ENCODE measurements around the gene TOM1L2. TPM values are rescaled to one million over a fixed set of nuclear protein-coding genes. Genes with fewer than 3 reads are reported as not detected.

Gene TOM1L2
- total RNA-seq, 4 donors from 2014 or later, result 119 to 555 (median 155) TPM

- WGBS, 2 donors, result 93 to 97% methylated on average over 23 to 30 of the region's 40 CpGs
- TF ChIP-seq POLR2A (IDR thresholded peaks at IDR 0.05), result no peak
- TF ChIP-seq CTCF (IDR thresholded peaks at IDR 0.05), result no peak
- no peak for DNase-seq (ENCODE audit: low spot score in 2 of 2)
- no peak overlapping the region for H3K4me3 ChIP-seq (ENCODE audit: low read depth, poor library complexity, severe bottlenecking)
- intact Hi-C loops (cut with DNase I; ENCODE audit: low total_unique reads), result loop anchor here (10.0 kb wide), 1 partner anchor 111 kb away; the partner anchor contains the start of gene RAI1
Observed at GRCh38 chr17:17795946-17796786, 176.0 kb downstream of the TOM1L2 start.

- intact Hi-C loops (cut with DNase I; ENCODE audit: low total_unique reads), result loop anchor here (10.0 kb wide), 1 partner anchor 110 kb away; the partner anchor contains the start of gene RAI1
- no peak overlapping the region for H3K4me3 ChIP-seq (ENCODE audit: low read depth, poor library complexity, severe bottlenecking)
- WGBS, 2 donors, result 93% methylated on average over 4 to 8 of the region's 12 CpGs
- no peak for DNase-seq (ENCODE audit: low spot score in 2 of 2)
- TF ChIP-seq CTCF (IDR thresholded peaks at IDR 0.05), result no peak
- TF ChIP-seq POLR2A (IDR thresholded peaks at IDR 0.05), result no peak
Observed at GRCh38 chr17:17795296-17795695, 176.9 kb downstream of the TOM1L2 start.

- intact Hi-C loops (cut with DNase I; ENCODE audit: low total_unique reads), result loop anchor here (10.0 kb wide), 1 partner anchor 110 kb away; the partner anchor contains the start of gene RAI1
- no peak overlapping the region for H3K4me3 ChIP-seq (ENCODE audit: low read depth, poor library complexity, severe bottlenecking)
- no peak for DNase-seq (ENCODE audit: low spot score in 2 of 2)
- WGBS, 2 donors, result 93 to 95% methylated on average over 24 to 30 of the region's 31 CpGs
- TF ChIP-seq POLR2A (IDR thresholded peaks at IDR 0.05) (no peak), CTCF (IDR thresholded peaks at IDR 0.05) (no peak)
Observed at GRCh38 chr17:17794382-17794781, 177.8 kb downstream of the TOM1L2 start.

MicroRNAs within 50 kb of the gene (microRNA counts, 767-probe panel; counts per million panel counts)
- 0 to 358 counts per million in 2 donors for microRNA hsa-miR-33b-5p

Small RNAs within 50 kb of the gene (microRNA-seq; reads per million reads assigned to microRNA genes)
- gene MIR33B (ENCODE audit: borderline number of aligned reads in 1 of 2, borderline replicate concordance in 2 of 2) (4.1 to 9.1 reads per million in 2 donors), gene MIR6777 (ENCODE audit: borderline number of aligned reads in 1 of 2, borderline replicate concordance in 2 of 2) (0 to 0.68 reads per million in 2 donors)

Other genes with a start within 250 kb of the TOM1L2 start
- gene SREBF1, start 135.4 kb downstream of the TOM1L2 start, total RNA-seq, result 100 to 1,000 TPM in 2 of 4 donors, 10 to 100 TPM in 2; 54.3 to 146 (median 102) TPM
- 1 to 10 TPM in 3 of 4 donors, under 1 TPM in 1; 0.93 to 6.4 (median 4.0) TPM for gene DRC3, start 462 bp upstream of the TOM1L2 start, total RNA-seq
- 10 to 100 TPM; 17.4 to 32.1 (median 22.9) TPM for gene ATPAF2, start 66.8 kb upstream of the TOM1L2 start, total RNA-seq
- gene GID4, start 67.0 kb upstream of the TOM1L2 start, total RNA-seq, result 10 to 100 TPM; 23.0 to 30.1 (median 24.1) TPM
- gene DRG2, start 115.5 kb upstream of the TOM1L2 start, total RNA-seq, result 10 to 100 TPM; 33.5 to 44.5 (median 37.4) TPM
- under 1 TPM; 0.30 to 0.68 (median 0.50) TPM for gene MYO15A, start 136.4 kb upstream of the TOM1L2 start, total RNA-seq
- 10 to 100 TPM; 56.0 to 87.2 (median 76.4) TPM for gene ALKBH5, start 211.4 kb upstream of the TOM1L2 start, total RNA-seq

Data from lower leg skin (tissue), 4 donors.